GM18858 (cell line): ENCODE measurements around the gene LRRC73.
"Not testable (repeated sequence)": the region's sequence is repeated elsewhere in the genome, so short reads cannot be mapped to it uniquely, and the experiment has no call there.

Experiments used
- ATAC-seq: cut with Tn5 transposase; IDR thresholded peaks from one replicate; pipeline ENCODE4 v1.9.1; 2021; ENCODE audit not compliant: unreplicated experiment

Gene LRRC73

GRCh38 chr6:43467265-43467664 lies 42.9 kb downstream of the LRRC73 start:
- ATAC-seq = not testable (repeated sequence)

GRCh38 chr6:43465948-43466347 lies 44.2 kb downstream of the LRRC73 start:
- no peak for ATAC-seq

- ATAC-seq = no peak
These were observed 45.8 kb downstream of the LRRC73 start for GRCh38 chr6:43464337-43464736.

GRCh38 chr6:43461936-43462335 lies 48.2 kb downstream of the LRRC73 start:
- no peak for ATAC-seq

- ATAC-seq = no peak
These were observed 50.1 kb downstream of the LRRC73 start for GRCh38 chr6:43460032-43460431.

GRCh38 chr6:43459535-43459934 lies 50.6 kb downstream of the LRRC73 start:
- ATAC-seq = no peak

GRCh38 chr6:43458154-43458553 lies 52.0 kb downstream of the LRRC73 start:
- ATAC-seq = not testable (repeated sequence)

- ATAC-seq = no peak
These were observed 52.5 kb downstream of the LRRC73 start for GRCh38 chr6:43457643-43458042.
